Right atrium auricular region (tissue), 2 donors: ENCODE measurements around the gene SLC39A13. TPM values are rescaled to one million over a fixed set of nuclear protein-coding genes. Genes with fewer than 3 reads are reported as not detected.

Experiments
- DNase-seq: peaks from one replicate; pipeline ENCODE4 v3.0.0-alpha.2; 2019; ENCODE audit warnings: low spot score
- H3K27ac ChIP-seq, 2 donors: fragments of 200-600 bp; sonication (generic); 1 replicate in 1 of 2; 2 replicates in 1 of 2; pipeline ENCODE4 v1.5.1; 2016 to 2019
- H3K27me3 ChIP-seq, 2 donors: fragments of 200-600 bp; sonication (generic); one replicate each; pipeline versions ENCODE4 v1.5.1 to v1.6.0; 2017 to 2019
- H3K36me3 ChIP-seq: fragments of 200-600 bp; sonication (generic); one replicate; pipeline ENCODE4 v1.5.1; 2016
- H3K4me1 ChIP-seq, 2 donors: fragments of 200-600 bp; sonication (generic); one replicate each; pipeline versions ENCODE4 v1.5.1 to v1.6.0; 2017 to 2019
- H3K4me3 ChIP-seq, 2 donors: fragments of 200-600 bp; sonication (generic); 1 replicate in 1 of 2; 2 replicates in 1 of 2; pipeline ENCODE4 v1.5.1; 2017 to 2019; ENCODE audit warnings: mild to moderate bottlenecking in 1 of 2, moderate library complexity in 1 of 2
- H3K9me3 ChIP-seq, 2 donors: fragments of 200-600 bp; sonication (generic); one replicate each; pipeline ENCODE4 v1.5.1; 2019
- CTCF ChIP-seq, 2 donors: fragments of 200-600 bp; sonication (generic); IDR thresholded peaks; one replicate each; pipeline ENCODE4 v1.5.1; 2019; ENCODE audit warnings: antibody characterized with exemption in 2 of 2
- total RNA-seq, 2 donors: library from RNA; depleted of rRNA; stranded (reverse); fragments of >200 nt; gene quantifications; one replicate each; pipeline ENCODE4 v1.1.0, GENCODE V29; 2016

SLC39A13 gene
- total RNA-seq, 2 donors from 2014 or later: 78.4 to 79.8 TPM

GRCh38 chr11:47437218-47437745 lies 28.9 kb downstream of the SLC39A13 start:
- Histone ChIP-seq H3K27me3 (no peaks in the 10 kb centered on the region), H3K9me3 (no peaks in the 10 kb centered on the region), H3K4me3 (no peak overlapping the region), H3K4me1 (peaks cover 0 to 11% of the 10 kb centered on the region in 2 donors), H3K27ac (no peak overlapping the region), H3K36me3 (no peaks in the 10 kb centered on the region)
- DNase-seq: no peak
- no peak for TF ChIP-seq CTCF (IDR thresholded peaks at IDR 0.05)

- Histone ChIP-seq H3K27me3 (no peaks in the 10 kb centered on the region), H3K36me3 (no peaks in the 10 kb centered on the region), H3K9me3 (no peaks in the 10 kb centered on the region), H3K4me3 (no peak overlapping the region), H3K4me1 (peaks cover 0 to 16% of the 10 kb centered on the region in 2 donors), H3K27ac (no peak overlapping the region)
- DNase-seq: no peak
- no peak for TF ChIP-seq CTCF (IDR thresholded peaks at IDR 0.05)
These were observed 29.5 kb downstream of the SLC39A13 start for GRCh38 chr11:47437746-47438418.

GRCh38 chr11:47438721-47439120 lies 30.3 kb downstream of the SLC39A13 start:
- Histone ChIP-seq H3K27me3 (no peaks in the 10 kb centered on the region), H3K4me1 (peaks cover 0 to 16% of the 10 kb centered on the region in 2 donors), H3K36me3 (no peaks in the 10 kb centered on the region), H3K4me3 (no peak overlapping the region), H3K27ac (no peak overlapping the region), H3K9me3 (no peaks in the 10 kb centered on the region)
- no peak for DNase-seq
- TF ChIP-seq CTCF (IDR thresholded peaks at IDR 0.05): no peak

- H3K9me3 ChIP-seq: no peaks in the 10 kb centered on the region
- TF ChIP-seq CTCF (IDR thresholded peaks at IDR 0.05): no peak
- no peak for DNase-seq
- H3K27ac ChIP-seq: no peak overlapping the region
- H3K36me3 ChIP-seq: no peaks in the 10 kb centered on the region
- H3K4me3 ChIP-seq: no peak overlapping the region
- no peaks in the 10 kb centered on the region for H3K27me3 ChIP-seq
- peaks cover 0 to 7% of the 10 kb centered on the region in 2 donors for H3K4me1 ChIP-seq
These were observed 31.7 kb downstream of the SLC39A13 start for GRCh38 chr11:47440054-47440476.

- Histone ChIP-seq H3K27ac (no peak overlapping the region), H3K4me1 (peaks cover 0 to 7% of the 10 kb centered on the region in 2 donors), H3K27me3 (no peaks in the 10 kb centered on the region), H3K9me3 (no peaks in the 10 kb centered on the region), H3K36me3 (no peaks in the 10 kb centered on the region), H3K4me3 (no peak overlapping the region)
- TF ChIP-seq CTCF (IDR thresholded peaks at IDR 0.05): no peak
- DNase-seq: no peak
These were observed 33.0 kb downstream of the SLC39A13 start for GRCh38 chr11:47441421-47441820.
